HepG2 (cell line): Measurements from ENCODE around the gene ATAD3C. TPM values are rescaled to one million over a fixed set of nuclear protein-coding genes. Genes with fewer than 3 reads are reported as not detected.
A peak's percentile ranks its signal among the peaks of the same experiment; 100 is the strongest.

Source experiments
- ATF3 ChIP-seq: sonication (generic); formaldehyde crosslinking; IDR thresholded peaks from 2 replicates; pipeline ENCODE4 v1.4.0; 2020; ENCODE audit warnings: missing genetic modification reagents
- CBFB ChIP-seq: sonication (generic); formaldehyde crosslinking; IDR thresholded peaks from 2 replicates; pipeline ENCODE4 v1.4.0; 2020; ENCODE audit warnings: missing genetic modification reagents
- CEBPZ ChIP-seq: IDR thresholded peaks from 2 replicates; pipeline ENCODE4 v1.6.1; 2012; ENCODE audit warnings: low read length, improper control_type of control experiment
- GMEB1 ChIP-seq: sonication (generic); formaldehyde crosslinking; IDR thresholded peaks from 2 replicates; pipeline ENCODE4 v1.5.1; 2020; ENCODE audit warnings: missing genetic modification reagents, mild to moderate bottlenecking, borderline replicate concordance
- HNRNPH1 ChIP-seq: fragments of 200-400 bp; formaldehyde crosslinking; optimal IDR thresholded peaks from 2 replicates; pipeline ENCODE3; 2017; ENCODE audit warnings: mild to moderate bottlenecking, low read depth, low read length
- HOXA7 ChIP-seq: sonication (generic); formaldehyde crosslinking; IDR thresholded peaks from 2 replicates; pipeline ENCODE4 v1.8.1; 2022; ENCODE audit warnings: mild to moderate bottlenecking, missing genetic modification reagents, moderate library complexity
- IKZF5 ChIP-seq: IDR thresholded peaks from 2 replicates; pipeline ENCODE4 v1.6.1; 2018; ENCODE audit warnings: missing genetic modification reagents, mild to moderate bottlenecking, missing compliant biosample characterization
- KAT8 ChIP-seq: IDR thresholded peaks from 2 replicates; pipeline ENCODE4 v1.6.1; 2016; ENCODE audit warnings: missing genetic modification reagents, missing compliant biosample characterization
- MLLT10 ChIP-seq: sonication (generic); formaldehyde crosslinking; IDR thresholded peaks from 2 replicates; pipeline ENCODE4 v1.4.0; 2020; ENCODE audit warnings: missing genetic modification reagents
- PHF8 ChIP-seq: sonication (generic); formaldehyde crosslinking; IDR thresholded peaks from 2 replicates; pipeline ENCODE4 v1.5.0; 2020; ENCODE audit warnings: missing genetic modification reagents
- RBAK ChIP-seq: sonication (generic); formaldehyde crosslinking; IDR thresholded peaks from 2 replicates; pipeline ENCODE4 v1.5.1; 2020; ENCODE audit warnings: mild to moderate bottlenecking, missing genetic modification reagents
- RCOR2 ChIP-seq: IDR thresholded peaks from 2 replicates; pipeline ENCODE4 v1.6.1; 2016; ENCODE audit warnings: missing biosample characterization, missing genetic modification reagents
- SATB2 ChIP-seq: sonication (generic); formaldehyde crosslinking; IDR thresholded peaks from 2 replicates; pipeline ENCODE4 v1.5.0; 2020; ENCODE audit warnings: missing genetic modification reagents
- SP4 ChIP-seq: sonication (generic); formaldehyde crosslinking; IDR thresholded peaks from 2 replicates; pipeline ENCODE4 v1.8.1; 2023; ENCODE audit warnings: mild to moderate bottlenecking, missing genetic modification reagents
- SUZ12 ChIP-seq: fragments of 150-350 bp; IDR thresholded peaks from 2 replicates; pipeline ENCODE4 v1.6.1; 2014; ENCODE audit warnings: low read depth, low read length
- WIZ ChIP-seq: sonication (generic); formaldehyde crosslinking; IDR thresholded peaks from 2 replicates; pipeline ENCODE4 v1.5.1; 2020; ENCODE audit warnings: mild to moderate bottlenecking, missing genetic modification reagents
- ZEB1 ChIP-seq: IDR thresholded peaks from 2 replicates; pipeline ENCODE4 v1.6.1; 2012; ENCODE audit warnings: mild to moderate bottlenecking, low read depth, inconsistent platforms; ENCODE audit not compliant: insufficient replicate concordance
- ZIK1 ChIP-seq: sonication (generic); formaldehyde crosslinking; IDR thresholded peaks from 2 replicates; pipeline ENCODE4 v1.5.0; 2020; ENCODE audit warnings: mild to moderate bottlenecking, low read depth, missing genetic modification reagents, borderline replicate concordance
- ZNF205 ChIP-seq: IDR thresholded peaks from 2 replicates; pipeline ENCODE4 v1.6.1; 2018; ENCODE audit warnings: missing biosample characterization, missing genetic modification reagents
- ZNF556 ChIP-seq: sonication (generic); formaldehyde crosslinking; IDR thresholded peaks from 2 replicates; pipeline ENCODE4 v1.4.0; 2020; ENCODE audit warnings: mild to moderate bottlenecking, missing genetic modification reagents, borderline replicate concordance
- ZNF569 ChIP-seq: sonication (generic); formaldehyde crosslinking; IDR thresholded peaks from 2 replicates; pipeline ENCODE4 v1.5.0; 2020; ENCODE audit warnings: mild to moderate bottlenecking, missing genetic modification reagents, moderate library complexity, borderline replicate concordance
- ZNF576 ChIP-seq: sonication (generic); formaldehyde crosslinking; IDR thresholded peaks from 2 replicates; pipeline ENCODE4 v1.4.0; 2020; ENCODE audit warnings: mild to moderate bottlenecking, missing genetic modification reagents
- ZNF7 ChIP-seq: IDR thresholded peaks from 2 replicates; pipeline ENCODE4 v1.6.1; 2016; ENCODE audit warnings: missing biosample characterization, missing genetic modification reagents
- ZNF720 ChIP-seq: sonication (generic); formaldehyde crosslinking; IDR thresholded peaks from 2 replicates; pipeline ENCODE4 v1.4.0; 2020; ENCODE audit warnings: missing genetic modification reagents
- polyA plus RNA-seq, 8 experiments: library from polyadenylated mRNA; depleted of rRNA in 3 of 8; stranded (reverse) in 7 of 8; unstranded in 1 of 8; fragments of >200 nt; fragmentation: Illumina TruSeq in 4 of 8; extraction: Trizol in 4 of 8; gene quantifications; 2 replicates each; pipeline versions ENCODE4 v1.2.1 to v1.2.3, GENCODE V29; 2011 to 2016; ENCODE audit warnings: low read depth in 4 of 8, missing spikeins in 1 of 8, mixed read lengths in 1 of 8; ENCODE audit not compliant: insufficient read depth in 1 of 8
- total RNA-seq, 5 experiments: library from RNA; depleted of rRNA; stranded (reverse); fragments of >200 nt; fragmentation: Illumina TruSeq; extraction: Trizol; gene quantifications; 2 replicates each; pipeline ENCODE4 v1.2.3, GENCODE V29; 2016; ENCODE audit warnings: low read depth in 1 of 5

ATAD3C gene
- total and polyA plus RNA-seq, 2 of the 13 experiments (the other 11 are each of a cell fraction or from before 2014, with no cell fraction given), result 2.4 to 3.2 TPM

- TF ChIP-seq SATB2 (CRISPR knock-in tag) (no peak), ATF3 (CRISPR knock-in tag) (no peak), CEBPZ (no peak), SUZ12 (no peak), RBAK (CRISPR knock-in tag) (no peak), ZEB1 (no peak), ZNF7 (no peak), RCOR2 (CRISPR knock-in tag) (no peak), ZIK1 (CRISPR knock-in tag) (no peak), GMEB1 (CRISPR knock-in tag) (peak; percentile 55; the same call in 1 of the 2 replicates), ZNF720 (CRISPR knock-in tag) (no peak), CBFB (CRISPR knock-in tag) (peak; percentile 57; the same call in 1 of the 2 replicates), SP4 (peak; percentile 63; the same call in 1 of the 2 replicates), HNRNPH1 (no peak), ZNF556 (CRISPR knock-in tag) (peak; percentile 46; the same call in 1 of the 2 replicates), ZNF205 (CRISPR knock-in tag) (no peak), KAT8 (CRISPR knock-in tag) (peak; percentile 22; the same call in 1 of the 2 replicates), PHF8 (CRISPR knock-in tag) (peak; percentile 10; the same call in 1 of the 2 replicates), MLLT10 (CRISPR knock-in tag) (no peak), WIZ (CRISPR knock-in tag) (no peak), ZNF576 (CRISPR knock-in tag) (no peak), ZNF569 (CRISPR knock-in tag) (no peak), IKZF5 (peak; percentile 64; the same call in 1 of the 2 replicates), HOXA7 (CRISPR knock-in tag) (no peak)
Observed at GRCh38 chr1:1441002-1441888, 8.2 kb upstream of the ATAD3C start (continued).
